ENCODE results near the gene TNS4.

- no peak for TF ChIP-seq EZH2 (IDR thresholded peaks at IDR 0.05; ENCODE audit: insufficient read depth, poor library complexity, severe bottlenecking)
- no peak for TF ChIP-seq EZH2phosphoT487 (IDR thresholded peaks at IDR 0.05; ENCODE audit: insufficient read depth, low read depth)
Measured at GRCh38 chr17:40463122-40463550, 38.3 kb downstream of the TNS4 start.

Measured in GM23248 (cell line).